ENCODE data around the gene ELMOD1. TPM values are rescaled to one million over a fixed set of nuclear protein-coding genes. Genes with fewer than 3 reads are reported as not detected.

Gene ELMOD1
- total RNA-seq, 1 donor, result under 0.01 TPM

DNA sequence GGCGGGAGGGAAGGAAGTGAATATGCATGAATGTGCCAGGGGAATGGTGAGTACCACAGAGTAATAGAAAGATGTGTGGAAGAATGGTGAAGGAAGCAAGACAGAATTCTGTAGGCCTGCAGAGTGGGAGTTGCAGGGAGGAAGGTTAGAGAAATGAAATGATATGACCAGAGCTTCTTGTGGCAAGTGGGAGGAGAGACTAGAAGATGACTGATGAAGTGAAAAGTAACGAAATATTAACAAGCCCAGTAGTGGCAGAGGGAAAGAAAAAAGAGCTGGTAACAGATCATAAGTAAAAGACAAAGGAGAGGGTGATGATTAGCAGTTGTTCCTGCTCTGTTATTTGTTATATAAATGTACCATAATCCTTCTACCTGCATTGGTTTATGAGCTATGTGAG lies 24.4 kb upstream of the ELMOD1 start:
- Histone ChIP-seq H2AFZ (ENCODE audit: low read length) (no peak overlapping the region), H3K4me3 (ENCODE audit: insufficient read depth, low read length) (no peak overlapping the region), H4K20me1 (ENCODE audit: insufficient read depth, low read length) (no peaks in the 10 kb centered on the region), H3K27me3 (ENCODE audit: insufficient read depth, low read length) (peaks cover 6% of the 10 kb centered on the region), H3K79me2 (ENCODE audit: insufficient read depth, low read length) (peaks cover 9% of the 10 kb centered on the region), H3K4me2 (ENCODE audit: insufficient read depth, low read length) (no peak overlapping the region), H3K27ac (ENCODE audit: low read depth, low read length) (no peak overlapping the region), H3K9me3 (ENCODE audit: low read depth, low read length) (no peaks in the 10 kb centered on the region), H3K36me3 (ENCODE audit: insufficient read depth, low read length) (no peaks in the 10 kb centered on the region), H3K4me1 (ENCODE audit: insufficient read depth, low read length) (peaks cover 42% of the 10 kb centered on the region)
- no peak for DNase-seq (ENCODE audit: insufficient read length, low spot score, missing footprints)
- TF ChIP-seq, protein P1, sequence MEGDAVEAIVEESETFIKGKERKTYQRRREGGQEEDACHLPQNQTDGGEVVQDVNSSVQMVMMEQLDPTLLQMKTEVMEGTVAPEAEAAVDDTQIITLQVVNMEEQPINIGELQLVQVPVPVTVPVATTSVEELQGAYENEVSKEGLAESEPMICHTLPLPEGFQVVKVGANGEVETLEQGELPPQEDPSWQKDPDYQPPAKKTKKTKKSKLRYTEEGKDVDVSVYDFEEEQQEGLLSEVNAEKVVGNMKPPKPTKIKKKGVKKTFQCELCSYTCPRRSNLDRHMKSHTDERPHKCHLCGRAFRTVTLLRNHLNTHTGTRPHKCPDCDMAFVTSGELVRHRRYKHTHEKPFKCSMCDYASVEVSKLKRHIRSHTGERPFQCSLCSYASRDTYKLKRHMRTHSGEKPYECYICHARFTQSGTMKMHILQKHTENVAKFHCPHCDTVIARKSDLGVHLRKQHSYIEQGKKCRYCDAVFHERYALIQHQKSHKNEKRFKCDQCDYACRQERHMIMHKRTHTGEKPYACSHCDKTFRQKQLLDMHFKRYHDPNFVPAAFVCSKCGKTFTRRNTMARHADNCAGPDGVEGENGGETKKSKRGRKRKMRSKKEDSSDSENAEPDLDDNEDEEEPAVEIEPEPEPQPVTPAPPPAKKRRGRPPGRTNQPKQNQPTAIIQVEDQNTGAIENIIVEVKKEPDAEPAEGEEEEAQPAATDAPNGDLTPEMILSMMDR (IDR thresholded peaks at IDR 0.05; ENCODE audit: extremely low read depth, low read depth, low read length), result no peak

DNA sequence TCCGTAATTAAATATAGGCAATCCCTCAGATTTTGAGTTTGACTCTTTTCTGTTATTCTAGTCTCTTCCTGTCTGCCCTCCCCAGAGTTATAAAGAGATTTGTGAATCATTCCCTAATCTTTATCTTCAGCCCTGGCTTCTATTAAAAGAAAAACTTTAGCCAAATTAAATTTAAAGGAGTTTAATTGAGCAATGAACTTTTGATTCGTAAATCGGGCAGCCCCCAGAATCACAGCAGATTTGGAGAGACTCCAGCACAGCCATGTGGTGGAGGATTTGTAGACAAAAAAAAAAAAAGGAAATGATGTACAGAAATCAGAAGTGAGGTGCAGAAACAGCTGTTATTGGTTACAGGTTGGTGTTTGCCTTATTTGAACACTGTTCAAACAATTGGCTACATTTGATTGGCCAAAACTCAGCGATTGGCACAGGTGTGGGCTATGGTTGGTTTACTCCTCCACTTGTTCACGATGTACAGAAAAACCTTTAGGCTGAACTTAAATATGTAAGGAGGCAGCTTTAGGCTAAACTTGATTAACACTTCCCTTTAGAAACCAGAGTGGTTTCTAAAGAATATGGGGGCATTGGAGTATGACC lies 23.1 kb upstream of the ELMOD1 start:
- no peaks in the 10 kb centered on the region for H3K9me3 ChIP-seq (ENCODE audit: low read depth, low read length)
- TF ChIP-seq, protein P1 (IDR thresholded peaks at IDR 0.05; ENCODE audit: extremely low read depth, low read depth, low read length), result no peak
- H3K4me2 ChIP-seq (ENCODE audit: insufficient read depth, low read length), result no peak overlapping the region
- H3K4me3 ChIP-seq (ENCODE audit: insufficient read depth, low read length), result no peak overlapping the region
- DNase-seq (ENCODE audit: insufficient read length, low spot score, missing footprints), result no peak
- H3K27me3 ChIP-seq (ENCODE audit: insufficient read depth, low read length), result peaks cover 6% of the 10 kb centered on the region
- no peak overlapping the region for H3K27ac ChIP-seq (ENCODE audit: low read depth, low read length)
- no peak overlapping the region for H2AFZ ChIP-seq (ENCODE audit: low read length)
- H3K36me3 ChIP-seq (ENCODE audit: insufficient read depth, low read length), result no peaks in the 10 kb centered on the region
- H3K4me1 ChIP-seq (ENCODE audit: insufficient read depth, low read length), result peaks cover 29% of the 10 kb centered on the region
- H4K20me1 ChIP-seq (ENCODE audit: insufficient read depth, low read length), result no peaks in the 10 kb centered on the region
- H3K79me2 ChIP-seq (ENCODE audit: insufficient read depth, low read length), result peaks cover 9% of the 10 kb centered on the region

DNA sequence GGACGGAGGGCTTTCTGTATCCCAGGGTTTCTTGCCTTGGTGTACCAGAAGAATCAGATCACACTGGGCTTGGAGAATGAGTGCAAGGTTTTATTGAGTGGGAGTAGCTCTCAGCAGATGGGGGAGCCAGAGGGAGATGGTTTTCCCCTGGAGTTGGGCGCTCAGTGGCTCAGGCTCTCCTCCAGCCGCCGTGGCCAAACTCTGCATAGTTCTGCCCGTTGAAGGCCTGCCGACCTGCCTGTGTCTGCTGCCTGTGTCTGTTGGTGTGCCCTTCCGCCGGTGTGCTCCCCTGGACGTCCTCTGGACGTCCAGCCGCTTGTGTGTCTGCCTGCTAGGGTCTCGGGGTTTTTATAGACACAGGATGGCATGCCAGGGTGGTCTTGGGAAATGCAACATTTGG lies 20.9 kb upstream of the ELMOD1 start:
- H3K36me3 ChIP-seq (ENCODE audit: insufficient read depth, low read length), result no peaks in the 10 kb centered on the region
- H3K4me2 ChIP-seq (ENCODE audit: insufficient read depth, low read length), result no peak overlapping the region
- no peak overlapping the region for H2AFZ ChIP-seq (ENCODE audit: low read length)
- H4K20me1 ChIP-seq (ENCODE audit: insufficient read depth, low read length), result no peaks in the 10 kb centered on the region
- peaks cover 6% of the 10 kb centered on the region for H3K27me3 ChIP-seq (ENCODE audit: insufficient read depth, low read length)
- H3K4me3 ChIP-seq (ENCODE audit: insufficient read depth, low read length), result no peak overlapping the region
- H3K9me3 ChIP-seq (ENCODE audit: low read depth, low read length), result no peaks in the 10 kb centered on the region
- H3K27ac ChIP-seq (ENCODE audit: low read depth, low read length), result no peak overlapping the region
- TF ChIP-seq, protein P1 (IDR thresholded peaks at IDR 0.05; ENCODE audit: extremely low read depth, low read depth, low read length), result no peak
- DNase-seq (ENCODE audit: insufficient read length, low spot score, missing footprints), result no peak
- H3K79me2 ChIP-seq (ENCODE audit: insufficient read depth, low read length), result peaks cover 4% of the 10 kb centered on the region
- peaks cover 8% of the 10 kb centered on the region for H3K4me1 ChIP-seq (ENCODE audit: insufficient read depth, low read length)

DNA sequence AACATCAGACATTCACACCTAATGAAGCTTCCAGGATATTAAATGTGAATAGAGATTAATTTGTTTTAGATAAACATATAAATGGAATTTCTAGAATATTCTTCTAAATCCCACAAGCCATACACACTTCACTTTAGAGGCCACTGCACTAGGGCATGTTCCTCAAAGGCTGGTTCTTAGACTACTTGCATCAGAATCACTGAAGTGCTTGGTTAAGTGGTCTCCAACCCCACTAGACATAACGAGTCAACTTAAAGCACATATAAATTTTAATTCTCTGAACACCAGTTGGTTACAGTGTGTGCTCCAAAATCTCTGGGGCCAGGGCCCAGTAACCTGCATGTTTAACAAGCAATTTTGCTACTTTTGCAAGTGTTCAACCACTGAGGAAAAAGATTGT lies 17.5 kb upstream of the ELMOD1 start:
- TF ChIP-seq, protein P1 (IDR thresholded peaks at IDR 0.05; ENCODE audit: extremely low read depth, low read depth, low read length), result no peak
- H2AFZ ChIP-seq (ENCODE audit: low read length), result no peak overlapping the region
- H3K79me2 ChIP-seq (ENCODE audit: insufficient read depth, low read length), result no peaks in the 10 kb centered on the region
- no peak overlapping the region for H3K27ac ChIP-seq (ENCODE audit: low read depth, low read length)
- no peaks in the 10 kb centered on the region for H3K36me3 ChIP-seq (ENCODE audit: insufficient read depth, low read length)
- DNase-seq (ENCODE audit: insufficient read length, low spot score, missing footprints), result no peak
- no peak overlapping the region for H3K4me3 ChIP-seq (ENCODE audit: insufficient read depth, low read length)
- no peaks in the 10 kb centered on the region for H4K20me1 ChIP-seq (ENCODE audit: insufficient read depth, low read length)
- no peak overlapping the region for H3K4me2 ChIP-seq (ENCODE audit: insufficient read depth, low read length)
- peaks cover 6% of the 10 kb centered on the region for H3K27me3 ChIP-seq (ENCODE audit: insufficient read depth, low read length)
- H3K4me1 ChIP-seq (ENCODE audit: insufficient read depth, low read length), result no peaks in the 10 kb centered on the region
- no peaks in the 10 kb centered on the region for H3K9me3 ChIP-seq (ENCODE audit: low read depth, low read length)

Data from osteoblast (primary cell).